Measurements from ENCODE around the gene GP1BB.

The GP1BB gene

GRCh38 chr22:19756288-19757128 is 33.2 kb downstream of the GP1BB start:
- DNase-seq = no peak

DNA sequence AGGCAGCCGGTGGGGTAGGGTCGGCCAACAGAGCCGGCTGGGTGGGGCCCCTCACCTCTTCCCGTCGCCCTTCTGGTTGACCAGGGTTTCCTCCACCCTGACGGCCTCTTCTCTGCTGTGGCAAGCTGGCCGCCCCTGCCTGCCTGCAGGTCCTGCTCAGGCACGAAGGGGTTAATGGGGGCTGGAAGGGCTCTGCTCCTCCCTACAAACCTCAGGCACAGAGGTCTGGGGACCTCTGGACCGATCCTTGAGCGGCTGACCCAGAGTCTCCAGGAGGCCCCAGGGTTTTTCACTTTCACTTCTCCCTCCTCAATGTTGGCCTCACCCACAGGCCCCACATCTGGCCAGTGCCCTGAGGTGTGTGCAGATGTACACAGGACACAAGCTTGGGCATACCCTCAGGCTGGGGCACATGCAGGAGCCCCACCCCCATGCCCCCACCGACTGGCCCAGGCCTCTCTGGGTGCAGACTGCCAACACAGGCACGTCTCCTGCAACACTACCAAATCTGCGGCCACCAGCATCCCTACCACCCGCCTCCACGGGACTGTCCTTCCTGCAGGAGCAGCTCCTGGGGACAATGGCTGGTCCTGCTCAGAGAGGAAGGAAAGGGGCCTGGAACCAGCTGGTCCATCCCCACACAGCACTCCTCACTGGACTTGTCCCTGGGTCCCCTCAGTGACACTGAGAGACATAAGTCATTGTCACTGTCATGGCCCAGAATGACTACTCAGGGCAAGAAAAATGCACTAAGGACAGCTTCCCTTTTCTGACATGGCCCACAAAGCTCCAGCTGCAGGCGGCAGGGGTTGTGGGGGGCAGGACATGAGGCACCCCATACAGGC is 34.0 kb downstream of the GP1BB start:
- no peak for DNase-seq

DNA sequence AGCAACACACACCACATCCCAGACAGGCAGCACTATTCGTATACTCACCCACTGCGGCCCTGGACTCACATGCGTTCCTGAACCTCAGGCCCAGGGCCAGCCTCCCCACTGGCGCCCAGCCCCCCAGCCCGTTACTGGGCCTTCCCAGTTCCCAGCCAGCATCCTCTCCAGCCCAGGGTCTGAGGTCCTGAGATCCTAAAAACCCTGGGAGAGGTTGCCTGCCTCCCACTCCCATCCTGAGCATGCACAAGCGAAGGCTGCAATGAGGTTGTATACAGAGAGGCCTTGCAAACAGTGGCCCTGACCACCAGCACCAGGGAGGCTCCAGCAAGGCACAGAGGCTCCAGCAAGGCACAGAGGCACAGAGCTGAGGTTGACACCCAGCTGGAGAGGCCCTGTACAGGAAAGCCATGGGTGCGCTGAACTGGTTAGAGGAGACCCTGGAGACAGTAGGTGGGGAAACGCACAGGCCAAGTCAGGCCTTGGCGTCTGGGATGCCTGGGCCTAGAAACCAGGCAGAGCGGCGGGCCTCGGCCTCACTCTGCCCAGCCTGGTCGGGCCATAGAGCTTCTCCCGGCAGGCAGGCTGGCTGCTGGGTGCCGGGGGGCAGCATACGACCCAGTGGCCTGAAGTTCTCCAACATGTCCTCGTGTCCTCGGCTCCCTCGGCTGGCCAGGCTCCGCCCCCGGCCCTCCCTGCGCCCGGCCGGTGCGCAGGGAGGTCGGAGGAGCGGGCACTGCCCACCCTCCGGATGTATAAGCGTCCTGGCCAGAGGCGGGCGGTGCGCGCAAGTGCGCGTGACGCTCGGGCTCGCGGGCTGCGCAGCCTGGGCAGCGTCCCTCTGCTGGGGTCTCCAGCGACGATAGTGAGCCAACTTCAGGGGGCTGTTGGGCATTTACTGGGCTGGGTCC is 34.9 kb downstream of the GP1BB start:
- no peak for DNase-seq

DNA sequence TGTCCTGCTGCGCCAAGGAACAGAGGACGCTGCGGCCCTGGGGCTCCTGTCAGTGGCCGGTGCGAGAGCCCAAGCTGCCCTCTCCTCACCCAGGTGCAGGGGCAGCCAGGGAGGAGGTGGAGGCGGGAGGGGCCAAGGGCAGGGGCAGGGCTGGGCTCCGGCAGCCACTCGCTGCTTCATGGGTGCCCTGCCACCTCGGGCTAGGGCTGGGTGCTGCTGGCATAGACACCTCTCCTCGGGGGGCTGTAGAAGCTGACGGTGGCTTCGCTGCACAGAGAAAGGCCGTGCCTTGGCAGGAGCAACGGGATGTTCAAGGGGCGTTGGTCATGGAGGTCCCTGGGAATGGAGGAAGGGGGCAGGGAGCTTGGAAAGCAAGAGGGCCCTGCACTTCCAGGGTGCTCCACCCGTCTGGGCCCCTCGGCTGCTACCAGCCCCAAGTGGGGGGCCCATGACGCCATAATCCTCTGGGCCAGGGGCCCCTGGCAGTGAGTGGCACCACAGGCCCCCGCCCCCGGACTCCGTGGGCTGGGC is 35.6 kb downstream of the GP1BB start:
- no peak for DNase-seq

- no peak for DNase-seq
Observed at GRCh38 chr22:19759427-19760057, 36.2 kb downstream of the GP1BB start.

DNA sequence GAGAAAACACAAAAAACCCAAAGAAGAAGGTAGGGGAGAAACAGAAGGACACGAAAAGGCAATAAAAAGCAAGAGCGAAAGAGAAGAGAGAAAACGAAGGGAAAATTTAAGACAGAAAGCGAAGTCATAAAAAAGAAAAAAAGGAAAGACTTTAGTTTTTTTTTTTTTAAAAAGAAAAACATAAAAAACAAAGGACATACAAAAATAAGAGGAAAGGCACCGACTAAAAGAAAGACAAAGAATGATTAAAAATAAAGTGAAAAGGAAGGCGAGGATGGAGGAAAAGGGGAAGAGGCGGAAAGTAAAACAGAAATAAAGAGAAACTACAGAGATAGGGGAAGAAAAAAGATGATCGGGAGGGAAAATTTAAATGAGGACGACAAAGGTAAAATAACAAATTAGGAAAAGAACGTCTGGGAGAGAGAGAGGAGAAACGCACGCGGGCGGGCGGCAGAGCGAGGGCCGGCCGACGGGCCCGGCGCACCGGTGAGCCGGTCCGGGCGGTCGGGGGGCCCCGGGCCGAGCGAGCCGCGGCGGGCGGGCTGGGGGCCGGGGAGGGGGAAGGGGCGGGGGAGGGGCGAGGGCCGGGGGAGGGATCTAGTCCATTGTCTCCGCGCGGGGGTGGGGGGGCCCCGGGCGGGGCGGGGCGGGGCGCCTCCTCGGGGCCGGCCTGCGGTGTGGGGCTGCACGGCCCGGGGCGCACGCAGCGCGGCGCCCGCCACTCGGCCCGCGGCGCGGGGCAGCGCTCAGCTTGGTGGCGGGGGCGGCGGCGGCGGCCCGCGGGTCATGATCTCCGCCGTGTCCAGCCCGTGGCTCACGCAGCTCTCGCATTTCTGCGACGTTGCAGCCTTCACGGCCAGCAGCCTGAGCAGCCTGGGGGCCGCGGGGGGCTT is 37.0 kb downstream of the GP1BB start, which contains the start of gene TBX1:
TSS of gene TBX1 (plus strand) at position 721 of the 893 bp plus-strand sequence. CDS start at position 787, 66 bp downstream.
- DNase-seq = no peak

DNA sequence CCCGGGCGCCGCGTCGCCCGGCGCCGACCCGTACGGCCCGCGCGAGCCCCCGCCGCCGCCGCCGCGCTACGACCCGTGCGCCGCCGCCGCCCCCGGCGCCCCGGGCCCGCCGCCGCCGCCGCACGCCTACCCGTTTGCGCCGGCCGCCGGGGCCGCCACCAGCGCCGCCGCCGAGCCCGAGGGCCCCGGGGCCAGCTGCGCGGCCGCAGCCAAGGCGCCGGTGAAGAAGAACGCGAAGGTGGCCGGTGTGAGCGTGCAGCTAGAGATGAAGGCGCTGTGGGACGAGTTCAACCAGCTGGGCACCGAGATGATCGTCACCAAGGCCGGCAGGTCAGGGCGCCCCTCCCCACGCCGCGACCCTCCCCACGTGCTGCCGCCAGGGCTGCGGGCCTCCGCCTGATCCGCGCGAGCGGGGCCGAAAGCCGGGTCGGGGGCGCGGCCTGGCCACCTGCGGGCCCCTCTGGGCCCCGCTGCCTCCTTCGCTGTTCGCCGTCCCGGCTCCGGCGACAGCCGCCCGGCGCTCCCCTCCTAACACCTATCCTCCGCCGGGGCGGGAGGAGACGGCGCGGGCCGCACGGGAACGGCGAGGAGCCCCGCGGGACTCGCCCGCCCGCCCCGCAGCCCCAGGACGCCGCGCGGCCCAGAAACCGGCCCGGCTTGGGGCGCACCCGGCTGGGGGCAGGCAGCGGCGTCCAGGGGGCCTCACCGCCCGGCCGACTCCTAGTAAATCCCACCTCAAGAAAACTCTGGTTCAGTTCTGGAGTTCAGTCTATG is 37.8 kb downstream of the GP1BB start:
- no peak for DNase-seq

- DNase-seq = no peak
Observed at GRCh38 chr22:19761725-19762567, 38.6 kb downstream of the GP1BB start.

DNA sequence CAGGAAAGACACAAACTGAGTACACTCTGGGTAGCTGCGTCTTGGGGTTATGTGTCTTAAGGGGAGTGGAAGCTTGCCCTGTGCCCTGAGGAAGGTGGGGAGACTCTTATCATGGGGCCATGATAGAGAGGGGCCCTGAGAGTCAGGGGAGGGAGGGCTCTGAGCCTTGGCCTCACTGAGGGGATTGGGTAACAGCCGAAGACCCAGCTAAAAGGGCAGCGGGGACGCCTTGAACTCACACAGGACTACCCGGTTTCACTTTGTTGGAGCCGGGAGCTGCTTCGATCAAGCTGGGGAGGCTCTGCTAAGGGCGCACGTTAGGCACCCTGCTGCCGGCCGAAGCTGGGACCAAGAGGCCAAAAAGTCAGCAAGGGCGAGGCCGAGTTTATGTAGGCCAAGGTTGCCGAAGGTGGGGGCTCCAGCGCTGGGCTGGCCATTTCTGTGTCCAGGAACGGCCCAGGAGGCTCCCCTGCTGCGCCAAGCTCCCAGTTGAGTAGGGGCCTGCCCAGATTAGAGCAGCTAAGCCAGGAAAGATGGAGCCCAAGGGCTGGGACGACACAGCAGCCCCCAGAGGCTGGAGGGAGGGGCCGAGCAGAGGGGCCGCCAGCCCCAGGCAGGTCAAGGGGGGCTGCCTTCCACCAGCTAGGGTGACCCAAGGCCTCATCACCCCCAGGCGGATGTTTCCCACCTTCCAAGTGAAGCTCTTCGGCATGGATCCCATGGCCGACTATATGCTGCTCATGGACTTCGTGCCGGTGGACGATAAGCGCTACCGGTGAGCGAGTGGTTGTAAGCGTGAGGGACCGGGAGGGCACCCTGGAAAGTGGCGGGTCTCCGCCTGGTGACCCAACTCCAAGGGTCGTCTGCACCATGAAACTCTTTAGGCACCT is 39.5 kb downstream of the GP1BB start:
- DNase-seq = no peak

DNA sequence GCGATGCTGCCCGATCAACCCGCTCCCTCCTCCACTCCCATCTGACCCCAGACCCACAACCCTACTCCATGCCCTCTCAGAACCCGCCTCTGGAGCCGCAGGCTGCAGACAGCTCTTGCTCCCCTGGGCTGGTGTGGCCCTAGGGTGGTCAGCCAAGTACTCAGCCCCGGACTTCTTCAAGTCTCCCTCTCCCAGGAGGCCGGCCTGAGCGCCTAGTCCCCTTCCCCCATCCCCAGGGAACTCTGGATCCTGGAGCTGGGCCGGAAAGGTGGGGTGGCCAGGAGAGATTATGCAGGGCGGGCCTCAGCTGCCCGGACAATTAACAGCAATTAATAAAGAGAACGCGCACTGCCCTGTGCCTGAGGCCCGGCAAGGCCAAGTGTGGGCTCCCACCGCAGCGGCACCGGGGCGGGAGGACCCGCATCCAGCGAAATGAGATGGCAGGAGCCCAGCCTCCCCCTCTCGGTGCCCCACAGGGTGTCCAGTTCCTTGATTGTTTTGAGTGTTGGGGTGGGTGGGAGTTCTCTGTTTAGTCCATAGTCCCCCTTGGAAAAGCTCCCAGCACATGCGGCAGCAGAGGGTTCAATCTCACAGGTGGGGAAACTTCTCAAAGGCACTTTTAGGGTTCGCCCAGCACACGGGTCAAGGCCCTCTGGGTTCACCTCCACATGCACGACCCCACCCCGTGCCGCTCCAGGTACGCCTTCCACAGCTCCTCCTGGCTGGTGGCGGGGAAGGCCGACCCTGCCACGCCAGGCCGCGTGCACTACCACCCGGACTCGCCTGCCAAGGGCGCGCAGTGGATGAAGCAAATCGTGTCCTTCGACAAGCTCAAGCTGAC is 40.3 kb downstream of the GP1BB start:
- no peak for DNase-seq

DNA sequence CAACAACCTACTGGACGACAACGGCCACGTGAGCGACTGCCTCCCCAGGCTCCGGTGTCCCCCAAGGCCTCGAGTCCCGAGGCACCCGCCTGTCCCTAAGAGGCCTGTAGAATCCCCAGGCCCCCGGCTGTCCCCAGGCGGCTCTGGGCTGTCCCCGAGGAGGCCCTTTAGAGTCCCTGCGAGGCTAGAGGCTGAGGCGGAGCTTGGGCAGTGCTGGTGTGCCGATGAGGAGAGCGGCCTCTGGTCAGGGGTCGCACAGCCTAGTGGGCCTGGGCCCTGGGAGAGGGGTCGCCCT is 40.9 kb downstream of the GP1BB start:
- DNase-seq = no peak

GRCh38 chr22:19764636-19765476 is 41.5 kb downstream of the GP1BB start:
- no peak for DNase-seq

DNA sequence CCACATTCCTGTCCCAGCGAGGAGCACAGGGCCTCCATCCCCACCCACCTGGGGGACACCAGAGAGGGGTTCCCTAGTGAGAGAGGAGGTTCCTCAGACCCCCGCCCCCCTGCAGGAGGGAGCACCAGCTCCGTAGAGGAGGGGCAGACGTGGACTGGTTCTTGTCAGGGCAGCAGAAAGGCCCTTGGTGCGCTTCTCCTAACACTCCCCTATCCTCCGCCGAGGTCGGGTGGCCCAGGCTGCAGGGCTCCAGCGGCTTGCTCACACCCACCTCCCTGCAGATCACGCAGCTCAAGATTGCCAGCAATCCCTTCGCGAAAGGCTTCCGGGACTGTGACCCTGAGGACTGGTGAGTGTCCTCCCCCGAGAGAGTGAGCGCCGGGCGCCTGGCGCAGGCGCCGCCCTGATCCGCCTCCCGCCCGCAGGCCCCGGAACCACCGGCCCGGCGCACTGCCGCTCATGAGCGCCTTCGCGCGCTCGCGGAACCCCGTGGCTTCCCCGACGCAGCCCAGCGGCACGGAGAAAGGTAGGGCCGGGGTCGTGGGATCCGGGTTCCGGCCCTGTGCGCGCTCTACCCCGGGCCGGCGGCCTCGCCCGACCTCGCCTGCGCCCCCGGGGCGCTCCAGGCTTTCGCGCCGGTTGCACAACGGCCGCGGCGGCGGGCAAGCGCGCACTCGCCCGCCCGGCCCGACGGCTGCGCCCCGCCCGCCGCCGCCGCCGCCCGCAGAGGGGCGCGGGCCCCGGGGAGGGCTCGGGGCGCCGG is 42.3 kb downstream of the GP1BB start:
- DNase-seq = no peak

DNA sequence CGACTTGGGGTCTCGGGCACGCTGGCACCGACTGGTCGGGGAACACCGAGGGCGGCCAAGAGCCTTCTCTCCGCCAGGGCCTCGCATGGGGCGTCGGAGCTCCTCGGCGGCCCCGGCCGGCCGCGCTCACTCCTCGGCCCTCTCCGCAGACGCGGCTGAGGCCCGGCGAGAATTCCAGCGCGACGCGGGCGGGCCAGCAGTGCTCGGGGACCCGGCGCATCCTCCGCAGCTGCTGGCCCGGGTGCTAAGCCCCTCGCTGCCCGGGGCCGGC is 42.8 kb downstream of the GP1BB start:
- DNase-seq = no peak

- DNase-seq = no peak
Observed at GRCh38 chr22:19766511-19767426, 43.4 kb downstream of the GP1BB start.

All from NCI-H524 treated with DMSO at 0.1 percent for 48 hours (cell line).